Measurements from ENCODE around the gene NAGLU. TPM values are rescaled to one million over a fixed set of nuclear protein-coding genes. Genes with fewer than 3 reads are reported as not detected.
A peak's percentile ranks its signal among the peaks of the same experiment; 100 is the strongest.
"Not testable (repeated sequence)": the region's sequence is repeated elsewhere in the genome, so short reads cannot be mapped to it uniquely, and the experiment has no call there.

Gene NAGLU
- total RNA-seq, 3 donors from 2014 or later: 28.9 to 51.8 (median 35.6) TPM

GRCh38 chr17:42553866-42554249, 17.8 kb downstream of the NAGLU start:
- Histone ChIP-seq H3K4me3 (peak overlapping the region; percentile 72), H3K9me3 (no peaks in the 10 kb centered on the region), H3K4me1 (ENCODE audit: low read depth) (peaks cover 24% of the 10 kb centered on the region), H3K36me3 (ENCODE audit: low read depth) (no peaks in the 10 kb centered on the region)
- DNase-seq (peak in 2 of 3 donors; percentile 63 to 65), ATAC-seq (peak; percentile 62)
- TF ChIP-seq, protein P1, sequence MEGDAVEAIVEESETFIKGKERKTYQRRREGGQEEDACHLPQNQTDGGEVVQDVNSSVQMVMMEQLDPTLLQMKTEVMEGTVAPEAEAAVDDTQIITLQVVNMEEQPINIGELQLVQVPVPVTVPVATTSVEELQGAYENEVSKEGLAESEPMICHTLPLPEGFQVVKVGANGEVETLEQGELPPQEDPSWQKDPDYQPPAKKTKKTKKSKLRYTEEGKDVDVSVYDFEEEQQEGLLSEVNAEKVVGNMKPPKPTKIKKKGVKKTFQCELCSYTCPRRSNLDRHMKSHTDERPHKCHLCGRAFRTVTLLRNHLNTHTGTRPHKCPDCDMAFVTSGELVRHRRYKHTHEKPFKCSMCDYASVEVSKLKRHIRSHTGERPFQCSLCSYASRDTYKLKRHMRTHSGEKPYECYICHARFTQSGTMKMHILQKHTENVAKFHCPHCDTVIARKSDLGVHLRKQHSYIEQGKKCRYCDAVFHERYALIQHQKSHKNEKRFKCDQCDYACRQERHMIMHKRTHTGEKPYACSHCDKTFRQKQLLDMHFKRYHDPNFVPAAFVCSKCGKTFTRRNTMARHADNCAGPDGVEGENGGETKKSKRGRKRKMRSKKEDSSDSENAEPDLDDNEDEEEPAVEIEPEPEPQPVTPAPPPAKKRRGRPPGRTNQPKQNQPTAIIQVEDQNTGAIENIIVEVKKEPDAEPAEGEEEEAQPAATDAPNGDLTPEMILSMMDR (IDR thresholded peaks at IDR 0.05): no peak
- intact Hi-C loops (cut with DNase I, micrococcal nuclease): no loop called here

GRCh38 chr17:42554250-42555121, 18.4 kb downstream of the NAGLU start:
- peak; percentile 92 for ATAC-seq
- Histone ChIP-seq H3K4me3 (peak overlapping the region; percentile 72), H3K36me3 (ENCODE audit: low read depth) (no peaks in the 10 kb centered on the region), H3K9me3 (no peaks in the 10 kb centered on the region), H3K4me1 (ENCODE audit: low read depth) (peaks cover 25% of the 10 kb centered on the region)
- TF ChIP-seq, protein P1 (IDR thresholded peaks at IDR 0.05): no peak
- intact Hi-C loops (cut with DNase I, micrococcal nuclease): no loop called here
- peak; percentile 88 to 93 (median 92) for DNase-seq

DNA sequence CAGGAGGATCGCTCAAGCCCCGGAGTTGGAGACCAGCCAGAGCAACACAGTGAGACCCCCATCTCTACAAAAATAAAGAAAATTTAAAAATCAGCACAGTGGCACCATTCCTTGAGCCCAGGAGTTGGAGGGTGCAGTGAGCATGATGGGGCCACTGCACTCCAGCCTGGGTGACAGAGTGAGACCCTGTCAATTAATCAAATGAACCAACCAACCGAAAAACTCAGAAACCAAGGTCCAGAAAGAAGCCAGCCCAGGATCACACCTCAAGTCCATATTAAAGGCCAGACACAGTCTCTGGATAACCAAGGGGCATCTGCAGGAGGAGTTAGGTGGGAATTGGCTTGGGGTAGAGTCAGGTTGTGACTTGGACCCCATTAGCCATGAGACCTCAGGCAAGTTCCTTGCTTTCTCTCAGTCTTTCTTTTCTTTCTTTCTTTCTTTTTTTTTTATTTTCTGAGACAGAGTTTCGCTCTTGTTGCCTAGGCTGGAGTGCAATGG, 19.1 kb downstream of the NAGLU start:
- ATAC-seq: no peak
- Histone ChIP-seq H3K4me3 (peak overlapping the region; percentile 72), H3K9me3 (no peaks in the 10 kb centered on the region), H3K4me1 (ENCODE audit: low read depth) (peaks cover 31% of the 10 kb centered on the region), H3K36me3 (ENCODE audit: low read depth) (no peaks in the 10 kb centered on the region)
- intact Hi-C loops (cut with DNase I, micrococcal nuclease): no loop called here
- DNase-seq: no peak
- TF ChIP-seq, protein P1 (IDR thresholded peaks at IDR 0.05): no peak

GRCh38 chr17:42555961-42556617, 20.0 kb downstream of the NAGLU start:
- intact Hi-C loops (cut with DNase I, micrococcal nuclease); H3K36me3 ChIP-seq (ENCODE audit: low read depth); ATAC-seq; H3K4me3 ChIP-seq; H3K9me3 ChIP-seq: not testable (repeated sequence)
- H3K4me1 ChIP-seq (ENCODE audit: low read depth): peaks cover 31% of the 10 kb centered on the region
- peak in 1 of 3 donors; percentile 25 for DNase-seq

DNA sequence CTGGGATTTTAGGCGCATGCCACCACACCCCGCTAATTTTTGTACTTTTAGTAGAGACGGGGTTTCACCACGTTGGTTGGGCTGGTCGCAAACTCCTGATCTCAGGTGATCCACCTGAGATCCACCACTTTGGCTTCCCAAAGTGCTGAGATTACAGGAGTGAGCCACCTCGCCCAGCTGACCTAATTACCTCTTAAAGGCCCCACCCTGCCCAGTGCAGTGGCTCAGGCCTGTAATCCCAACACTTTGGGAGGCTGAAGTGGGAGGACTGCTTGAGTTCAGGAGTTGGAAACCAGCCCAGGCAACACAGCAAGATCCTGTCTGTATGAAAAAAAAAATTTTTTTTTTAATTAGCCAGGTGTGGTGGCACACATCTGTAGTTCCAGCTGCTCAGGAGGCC, 23.0 kb downstream of the NAGLU start:
- ATAC-seq (no peak), DNase-seq (peak in 1 of 3 donors; percentile 58)
- intact Hi-C loops (cut with DNase I, micrococcal nuclease): no loop called here

More for the DNA sequence above, 23.0 kb downstream of the NAGLU start:
- TF ChIP-seq, protein P1 (IDR thresholded peaks at IDR 0.05): no peak
- Histone ChIP-seq H3K4me1 (ENCODE audit: low read depth) (peaks cover 37% of the 10 kb centered on the region), H3K9me3 (no peaks in the 10 kb centered on the region), H3K36me3 (ENCODE audit: low read depth) (no peaks in the 10 kb centered on the region), H3K4me3 (no peak overlapping the region)

Measured in mucosa of descending colon (tissue), 3 donors.